ENCODE results near the gene NAT14. TPM values are rescaled to one million over a fixed set of nuclear protein-coding genes. Genes with fewer than 3 reads are reported as not detected.

The NAT14 gene
- total RNA-seq, 1 donor from 2014 or later, result 16.6 TPM

DNA sequence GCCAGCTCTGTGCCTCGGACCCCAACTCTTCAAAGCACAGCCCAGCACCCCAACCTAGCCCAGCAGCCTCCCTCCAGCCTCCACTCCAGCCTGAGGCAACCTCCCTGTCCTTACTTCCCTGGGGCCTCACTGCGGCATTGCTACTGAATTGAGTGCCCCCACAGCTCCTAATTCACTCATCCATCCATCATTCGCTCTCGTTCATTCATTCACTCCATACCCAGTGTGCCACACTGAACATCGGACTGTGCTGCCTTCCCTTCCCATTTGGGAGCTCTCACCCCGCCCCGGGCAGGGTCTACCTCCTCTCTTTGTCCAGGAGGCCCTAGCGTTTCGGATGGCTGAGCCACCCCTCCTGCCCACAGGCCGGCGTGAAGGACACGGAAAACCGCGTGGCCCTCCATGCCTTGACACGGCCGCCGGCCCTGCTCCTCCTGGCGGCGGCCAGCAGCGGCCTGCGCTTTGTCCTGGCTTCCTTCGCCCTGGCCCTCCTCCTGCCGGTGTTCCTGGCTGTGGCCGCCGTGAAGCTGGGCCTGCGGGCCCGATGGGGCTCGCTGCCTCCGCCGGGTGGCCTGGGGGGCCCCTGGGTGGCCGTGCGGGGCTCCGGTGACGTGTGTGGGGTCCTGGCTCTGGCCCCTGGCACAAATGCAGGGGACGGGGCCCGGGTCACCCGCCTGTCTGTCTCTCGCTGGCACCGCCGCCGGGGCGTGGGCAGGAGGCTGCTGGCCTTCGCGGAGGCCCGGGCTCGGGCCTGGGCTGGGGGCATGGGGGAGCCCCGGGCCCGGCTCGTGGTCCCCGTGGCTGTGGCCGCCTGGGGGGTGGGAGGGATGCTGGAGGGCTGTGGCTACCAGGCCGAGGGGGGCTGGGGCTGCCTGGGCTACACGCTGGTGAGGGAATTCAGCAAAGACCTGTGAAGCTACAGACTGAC lies 1.3 kb downstream of the NAT14 start:
- intact Hi-C loops (cut with DNase I), result no loop called here
- Histone ChIP-seq H3K36me3 (peaks cover 22% of the 10 kb centered on the region), H3K27ac (peak overlapping the region; percentile 78), H3K27me3 (ENCODE audit: low read depth) (peaks cover 8% of the 10 kb centered on the region), H3K4me1 (peaks cover 42% of the 10 kb centered on the region), H3K4me3 (peak overlapping the region; percentile 71), H3K9me3 (no peaks in the 10 kb centered on the region)
- DNase-seq (no peak), ATAC-seq (no peak)
- TF ChIP-seq, protein P1, sequence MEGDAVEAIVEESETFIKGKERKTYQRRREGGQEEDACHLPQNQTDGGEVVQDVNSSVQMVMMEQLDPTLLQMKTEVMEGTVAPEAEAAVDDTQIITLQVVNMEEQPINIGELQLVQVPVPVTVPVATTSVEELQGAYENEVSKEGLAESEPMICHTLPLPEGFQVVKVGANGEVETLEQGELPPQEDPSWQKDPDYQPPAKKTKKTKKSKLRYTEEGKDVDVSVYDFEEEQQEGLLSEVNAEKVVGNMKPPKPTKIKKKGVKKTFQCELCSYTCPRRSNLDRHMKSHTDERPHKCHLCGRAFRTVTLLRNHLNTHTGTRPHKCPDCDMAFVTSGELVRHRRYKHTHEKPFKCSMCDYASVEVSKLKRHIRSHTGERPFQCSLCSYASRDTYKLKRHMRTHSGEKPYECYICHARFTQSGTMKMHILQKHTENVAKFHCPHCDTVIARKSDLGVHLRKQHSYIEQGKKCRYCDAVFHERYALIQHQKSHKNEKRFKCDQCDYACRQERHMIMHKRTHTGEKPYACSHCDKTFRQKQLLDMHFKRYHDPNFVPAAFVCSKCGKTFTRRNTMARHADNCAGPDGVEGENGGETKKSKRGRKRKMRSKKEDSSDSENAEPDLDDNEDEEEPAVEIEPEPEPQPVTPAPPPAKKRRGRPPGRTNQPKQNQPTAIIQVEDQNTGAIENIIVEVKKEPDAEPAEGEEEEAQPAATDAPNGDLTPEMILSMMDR (IDR thresholded peaks at IDR 0.05), result no peak

DNA sequence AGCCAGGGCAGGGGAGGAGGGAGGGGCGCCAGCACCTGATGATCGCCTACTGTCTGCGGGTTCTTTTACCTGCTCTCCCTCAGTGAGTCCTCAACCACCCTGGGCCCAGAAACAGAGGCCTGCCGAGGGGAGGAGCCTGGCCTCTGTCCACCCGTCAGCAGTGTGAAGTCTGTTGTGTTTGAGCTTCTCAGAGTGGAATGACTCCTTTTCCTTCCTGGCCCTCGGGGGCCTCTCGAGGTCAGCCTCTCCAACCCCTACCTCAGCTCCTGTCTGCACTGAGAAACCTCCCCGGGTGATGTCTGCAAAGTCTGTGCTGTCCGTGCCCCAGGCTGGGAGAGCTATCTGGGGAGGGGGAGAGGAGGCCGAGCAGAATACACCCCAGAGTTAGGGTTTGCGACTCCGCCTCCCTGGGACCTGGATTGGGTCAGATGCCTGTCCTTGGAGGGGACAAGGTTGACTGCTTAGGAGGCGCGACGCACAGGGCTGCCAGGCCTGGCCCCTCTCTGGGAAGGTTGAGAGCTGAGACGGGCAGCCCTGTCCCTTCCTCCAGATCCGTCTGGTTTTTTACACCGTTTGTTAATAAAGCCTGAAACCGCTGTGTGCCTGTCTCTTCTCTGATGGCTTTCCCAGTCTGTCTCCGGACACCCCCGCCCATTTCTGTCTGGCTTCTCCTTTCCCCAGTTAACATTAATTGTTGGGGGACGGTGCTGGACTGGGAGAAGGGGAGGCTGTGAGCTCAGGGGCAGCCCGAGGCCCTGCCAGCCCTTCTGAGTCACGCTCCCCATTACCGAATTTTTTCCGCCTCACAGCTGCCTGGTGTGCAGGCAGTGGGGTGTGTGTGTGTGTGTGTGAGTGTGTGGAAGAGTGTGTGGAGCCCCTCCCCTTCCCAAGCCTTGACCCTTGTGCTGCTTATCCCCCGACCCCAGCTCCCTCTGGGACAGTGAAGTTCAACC lies 2.3 kb downstream of the NAT14 start:
- Histone ChIP-seq H3K27ac (peak overlapping the region; percentile 78), H3K9me3 (no peaks in the 10 kb centered on the region), H3K36me3 (peaks cover 15% of the 10 kb centered on the region), H3K4me3 (peak overlapping the region; percentile 11), H3K4me1 (peaks cover 43% of the 10 kb centered on the region), H3K27me3 (ENCODE audit: low read depth) (peaks cover 8% of the 10 kb centered on the region)
- TF ChIP-seq, protein P1 (IDR thresholded peaks at IDR 0.05), result no peak
- intact Hi-C loops (cut with DNase I), result no loop called here
- peak; percentile 38 to 42 for ATAC-seq
- no peak for DNase-seq

DNA sequence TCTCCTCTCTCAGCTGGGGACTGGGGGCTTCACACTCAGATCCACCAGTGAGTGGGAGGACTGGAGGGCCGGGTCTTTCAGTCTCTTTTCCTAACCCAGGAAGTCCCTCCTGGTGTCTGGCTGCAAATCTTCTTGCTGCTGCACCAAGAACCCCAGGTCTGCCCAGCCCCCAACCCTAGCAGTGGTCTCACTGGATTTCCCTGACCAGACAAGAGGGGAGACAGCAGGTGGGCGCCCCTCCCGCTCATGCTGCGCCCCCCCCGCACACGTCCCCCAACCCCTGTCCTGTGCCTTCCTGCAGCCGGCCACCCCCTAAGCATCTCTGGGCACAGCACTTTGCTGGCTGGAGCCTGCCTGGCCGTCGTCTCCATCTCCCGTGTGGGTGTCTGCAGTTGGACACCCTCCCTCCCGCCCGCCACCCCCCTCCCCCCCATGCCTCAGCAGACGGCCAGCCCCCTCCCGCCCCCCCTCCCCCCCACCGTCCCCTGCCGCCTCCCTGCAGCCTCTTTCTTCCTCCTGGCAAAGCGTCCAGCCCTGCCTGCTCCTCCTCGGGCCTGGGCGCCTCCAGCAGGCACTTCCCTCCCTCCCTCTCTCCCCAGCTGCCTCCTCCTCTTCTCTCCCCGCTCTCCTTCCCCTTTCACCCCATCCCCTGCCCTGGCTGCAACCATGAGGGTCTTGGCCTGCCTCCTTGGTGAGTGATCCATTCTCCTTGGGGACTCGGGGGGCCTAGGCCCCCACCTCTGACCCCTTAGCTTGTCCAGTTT lies 3.1 kb downstream of the NAT14 start, which contains the start of gene SSC5D:
Gene SSC5D, plus strand, starts transcription at position 513 of the 764 bp plus-strand sequence. Its CDS starts 154 bp downstream, at position 667.
- ATAC-seq (no peak), DNase-seq (no peak)
- TF ChIP-seq, protein P1 (IDR thresholded peaks at IDR 0.05), result no peak
- Histone ChIP-seq H3K9me3 (no peaks in the 10 kb centered on the region), H3K4me1 (peaks cover 43% of the 10 kb centered on the region), H3K4me3 (no peak within 1 kb of the TSS), H3K27me3 (ENCODE audit: low read depth) (peaks cover 8% of the 10 kb centered on the region), H3K36me3 (peaks cover 6% of the 10 kb centered on the region), H3K27ac (peak within 1 kb of the TSS; percentile 78)
- intact Hi-C loops (cut with DNase I), result no loop called here

DNA sequence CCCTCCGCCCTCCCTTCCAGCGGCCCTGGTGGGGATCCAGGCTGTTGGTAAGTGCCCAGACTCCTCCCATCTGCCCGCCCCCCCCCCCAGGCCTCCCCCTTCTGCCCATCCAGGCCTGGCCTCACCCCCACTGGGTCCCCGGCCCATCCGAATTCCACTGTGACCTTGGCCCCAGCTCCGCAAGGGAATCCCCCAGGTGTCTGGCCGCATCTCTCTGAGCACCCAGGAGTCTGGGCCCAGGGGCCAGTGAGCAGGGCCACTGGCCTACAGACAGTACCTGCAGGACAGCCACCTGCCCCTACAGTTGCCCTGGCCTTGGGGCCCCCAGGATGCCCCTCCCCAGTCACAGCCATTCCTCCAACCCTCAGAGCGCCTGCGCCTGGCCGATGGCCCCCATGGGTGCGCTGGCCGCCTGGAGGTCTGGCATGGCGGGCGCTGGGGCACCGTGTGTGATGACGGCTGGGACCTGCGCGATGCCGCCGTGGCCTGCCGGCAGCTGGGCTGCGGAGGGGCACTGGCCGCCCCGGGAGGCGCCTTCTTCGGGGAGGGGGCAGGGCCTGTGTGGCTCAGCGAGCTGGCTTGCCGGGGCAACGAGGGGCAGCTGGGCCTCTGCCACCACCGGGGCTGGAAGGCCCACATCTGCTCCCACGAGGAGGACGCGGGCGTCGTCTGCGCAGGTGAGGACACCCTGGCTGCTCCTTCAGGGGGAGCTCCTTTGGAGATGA lies 4.2 kb downstream of the NAT14 start:
- H3K27ac ChIP-seq, result no peak overlapping the region
- H3K27me3 ChIP-seq (ENCODE audit: low read depth), result peaks cover 10% of the 10 kb centered on the region
- intact Hi-C loops (cut with DNase I), result no loop called here
- no peak for ATAC-seq
- no peak for DNase-seq
- no peaks in the 10 kb centered on the region for H3K36me3 ChIP-seq
- peaks cover 39% of the 10 kb centered on the region for H3K4me1 ChIP-seq
- TF ChIP-seq, protein P1 (IDR thresholded peaks at IDR 0.05), result no peak
- no peak overlapping the region for H3K4me3 ChIP-seq
- no peaks in the 10 kb centered on the region for H3K9me3 ChIP-seq
